SK-N-MC (cell line): Measurements from ENCODE around the gene CARS1.

Source experiments
- DNase-seq: peaks from one replicate; pipeline ENCODE4 v3.0.0-alpha.2; 2011; ENCODE audit warnings: low read depth, low spot score
- H3K27ac ChIP-seq: fragments of 200-600 bp; sonication (generic); 2 replicates; pipeline ENCODE4 v1.5.1; 2016; ENCODE audit warnings: mixed run types
- H3K36me3 ChIP-seq: fragments of 200-600 bp; sonication (generic); 2 replicates; pipeline ENCODE4 v1.6.1; 2017; ENCODE audit warnings: antibody characterized with exemption, low read length, mixed read lengths; ENCODE audit not compliant: insufficient read depth
- H3K4me3 ChIP-seq: fragments of 200-600 bp; sonication (generic); 2 replicates; pipeline ENCODE4 v1.5.1; 2016
- H3K9ac ChIP-seq: fragments of 200-600 bp; sonication (generic); 2 replicates; pipeline ENCODE4 v1.8.0; 2017; ENCODE audit warnings: mixed run types, mixed read lengths; ENCODE audit not compliant: insufficient read length
- H3K9me3 ChIP-seq: fragments of 200-600 bp; sonication (generic); 2 replicates; pipeline ENCODE4 v1.6.1; 2017; ENCODE audit warnings: low read depth, mild to moderate bottlenecking, antibody characterized with exemption, low read length, moderate library complexity, mixed read lengths
- EZH2 ChIP-seq: fragments of 200-600 bp; sonication (generic); IDR thresholded peaks from one replicate; pipeline ENCODE4 v1.6.1; 2017; ENCODE audit warnings: antibody characterized with exemption
- FOXP2 ChIP-seq: optimal IDR thresholded peaks from 2 replicates; pipeline ENCODE3; 2011; ENCODE audit warnings: mild to moderate bottlenecking, moderate library complexity; ENCODE audit not compliant: insufficient read depth; ENCODE audit errors: extremely low read length, control extremely low read depth
- POLR2AphosphoS5 ChIP-seq: IDR thresholded peaks from 2 replicates; pipeline ENCODE4 v1.6.1; 2012; ENCODE audit warnings: mild to moderate bottlenecking, low read depth, low read length, borderline replicate concordance

The CARS1 gene

GRCh38 chr11:3086114-3086513 lies 28.9 kb upstream of the CARS1 start:
- DNase-seq, result no peak
- TF ChIP-seq FOXP2 (no peak), POLR2AphosphoS5 (no peak), EZH2 (no peak)
- Histone ChIP-seq H3K36me3 (no peaks in the 10 kb centered on the region), H3K9me3 (no peaks in the 10 kb centered on the region), H3K27ac (no peak overlapping the region), H3K4me3 (no peak overlapping the region), H3K9ac (no peak overlapping the region)

GRCh38 chr11:3085052-3085451 lies 27.8 kb upstream of the CARS1 start:
- no peak overlapping the region for H3K27ac ChIP-seq
- DNase-seq, result no peak
- no peaks in the 10 kb centered on the region for H3K36me3 ChIP-seq
- no peak for TF ChIP-seq EZH2
- no peak for TF ChIP-seq POLR2AphosphoS5
- no peak for TF ChIP-seq FOXP2
- no peak overlapping the region for H3K4me3 ChIP-seq
- H3K9ac ChIP-seq, result no peak overlapping the region
- H3K9me3 ChIP-seq, result no peaks in the 10 kb centered on the region

- no peak overlapping the region for H3K9ac ChIP-seq
- DNase-seq, result no peak
- H3K9me3 ChIP-seq, result no peaks in the 10 kb centered on the region
- H3K4me3 ChIP-seq, result no peak overlapping the region
- H3K27ac ChIP-seq, result no peak overlapping the region
- no peaks in the 10 kb centered on the region for H3K36me3 ChIP-seq
- TF ChIP-seq FOXP2 (no peak), EZH2 (no peak), POLR2AphosphoS5 (no peak)
Measured at GRCh38 chr11:3083321-3083720, 26.1 kb upstream of the CARS1 start.

- DNase-seq, result no peak
- no peak overlapping the region for H3K27ac ChIP-seq
- no peaks in the 10 kb centered on the region for H3K9me3 ChIP-seq
- no peak overlapping the region for H3K4me3 ChIP-seq
- H3K36me3 ChIP-seq, result no peaks in the 10 kb centered on the region
- TF ChIP-seq POLR2AphosphoS5, result no peak
- TF ChIP-seq FOXP2, result no peak
- no peak for TF ChIP-seq EZH2
- no peak overlapping the region for H3K9ac ChIP-seq
Measured at GRCh38 chr11:3081386-3081751, 24.1 kb upstream of the CARS1 start.

GRCh38 chr11:3080733-3081385 lies 23.6 kb upstream of the CARS1 start:
- DNase-seq, result no peak
- no peaks in the 10 kb centered on the region for H3K9me3 ChIP-seq
- H3K4me3 ChIP-seq, result no peak overlapping the region
- no peaks in the 10 kb centered on the region for H3K36me3 ChIP-seq
- no peak overlapping the region for H3K27ac ChIP-seq
- no peak overlapping the region for H3K9ac ChIP-seq
- TF ChIP-seq EZH2, result no peak
- no peak for TF ChIP-seq POLR2AphosphoS5
- TF ChIP-seq FOXP2, result no peak

- H3K4me3 ChIP-seq, result no peak overlapping the region
- H3K36me3 ChIP-seq, result no peaks in the 10 kb centered on the region
- TF ChIP-seq FOXP2 (no peak), POLR2AphosphoS5 (no peak), EZH2 (no peak)
- no peaks in the 10 kb centered on the region for H3K9me3 ChIP-seq
- no peak overlapping the region for H3K9ac ChIP-seq
- H3K27ac ChIP-seq, result no peak overlapping the region
- DNase-seq, result no peak
Measured at GRCh38 chr11:3080104-3080503, 22.9 kb upstream of the CARS1 start.

- Histone ChIP-seq H3K36me3 (no peaks in the 10 kb centered on the region), H3K9ac (no peak overlapping the region), H3K4me3 (no peak overlapping the region), H3K27ac (no peak overlapping the region), H3K9me3 (no peaks in the 10 kb centered on the region)
- TF ChIP-seq POLR2AphosphoS5 (no peak), FOXP2 (no peak), EZH2 (no peak)
- no peak for DNase-seq
Measured at GRCh38 chr11:3077846-3078440, 20.7 kb upstream of the CARS1 start.

- H3K9ac ChIP-seq, result no peak overlapping the region
- no peak for DNase-seq
- no peak overlapping the region for H3K4me3 ChIP-seq
- TF ChIP-seq FOXP2 (no peak), EZH2 (no peak), POLR2AphosphoS5 (no peak)
- H3K27ac ChIP-seq, result no peak overlapping the region
- H3K9me3 ChIP-seq, result no peaks in the 10 kb centered on the region
- no peaks in the 10 kb centered on the region for H3K36me3 ChIP-seq
Measured at GRCh38 chr11:3077189-3077836, 20.1 kb upstream of the CARS1 start.
